GM12892 (cell line): ENCODE results near the gene IQCE.

Source experiments
- POLR2A ChIP-seq: IDR thresholded peaks from 2 replicates; pipeline ENCODE4 v1.6.1; 2011; ENCODE audit warnings: low read depth, low read length, control low read depth
- POLR2AphosphoS5 ChIP-seq: IDR thresholded peaks from 2 replicates; pipeline ENCODE4 v1.6.1; 2011; ENCODE audit warnings: low read depth, low read length, control low read depth

GRCh38 chr7:2559283-2559950, 638 bp downstream of the IQCE start:
- no peak for TF ChIP-seq POLR2AphosphoS5
- TF ChIP-seq POLR2A, result no peak
